NOMO-1 (cell line): Measurements from ENCODE around the gene RSPRY1.

Experiments used
- DNase-seq, 2 experiments: peaks; one replicate each; lab custom pipeline; 2025; ENCODE audit not compliant: unreplicated experiment in 2 of 2; lab: John Stamatoyannopoulos, UW

The RSPRY1 gene

GRCh38 chr16:57216968-57217367, 30.8 kb downstream of the RSPRY1 start:
- DNase-seq, result no peak

- no peak for DNase-seq
Observed at GRCh38 chr16:57223057-57223456, 36.9 kb downstream of the RSPRY1 start.

GRCh38 chr16:57224651-57225335, 38.7 kb downstream of the RSPRY1 start:
- no peak for DNase-seq

GRCh38 chr16:57225978-57226377, 39.8 kb downstream of the RSPRY1 start:
- no peak for DNase-seq

GRCh38 chr16:57226701-57227621, 40.8 kb downstream of the RSPRY1 start:
- DNase-seq, result no peak

DNA sequence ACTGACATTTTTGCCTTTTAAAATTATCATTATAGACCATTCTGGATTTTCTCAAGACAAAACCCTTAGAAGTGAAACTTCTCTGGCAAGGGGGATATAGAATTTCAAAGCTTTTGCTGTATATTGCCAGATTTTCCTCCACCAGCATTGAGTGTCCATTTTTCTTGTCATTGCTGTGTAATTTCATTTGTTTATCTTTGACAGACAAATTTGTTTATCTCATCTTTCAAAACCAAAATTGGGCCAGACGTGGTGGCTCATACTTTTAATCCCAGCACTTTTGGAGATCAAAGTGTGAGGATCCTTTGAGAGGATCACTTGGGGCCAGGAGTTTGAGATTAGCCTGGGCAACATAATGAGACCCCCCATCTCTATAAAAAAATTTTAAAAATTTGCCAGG, 43.0 kb downstream of the RSPRY1 start:
- no peak for DNase-seq

DNA sequence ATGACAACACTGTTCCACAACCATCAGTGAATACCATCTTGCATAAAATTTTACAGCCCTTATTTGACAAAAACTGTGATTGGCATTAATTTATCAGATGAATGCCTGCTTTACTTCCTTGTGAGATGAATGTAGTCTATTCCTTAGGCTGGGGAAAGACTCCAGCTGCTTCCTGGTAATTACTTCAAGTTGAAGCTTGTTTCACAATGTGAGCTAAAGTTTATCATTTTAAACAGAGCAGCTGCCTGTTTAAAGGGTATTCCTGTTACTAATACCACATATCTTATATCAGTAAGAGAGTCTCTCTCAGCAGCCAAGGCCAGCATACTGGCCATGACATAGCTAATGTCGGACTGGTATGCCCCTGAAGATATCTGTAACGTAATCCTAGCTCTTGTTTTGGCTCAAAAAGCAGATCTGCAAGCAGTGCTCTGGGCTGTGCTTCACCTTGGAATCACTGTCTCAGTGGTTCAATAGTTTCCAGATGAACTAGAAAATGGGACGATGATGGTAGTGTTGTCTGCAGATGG, 45.8 kb downstream of the RSPRY1 start:
- no peak for DNase-seq

GRCh38 chr16:57233944-57234706, 48.0 kb downstream of the RSPRY1 start:
- no peak for DNase-seq

- DNase-seq, result no peak
Observed at GRCh38 chr16:57234707-57235092, 48.6 kb downstream of the RSPRY1 start.

DNA sequence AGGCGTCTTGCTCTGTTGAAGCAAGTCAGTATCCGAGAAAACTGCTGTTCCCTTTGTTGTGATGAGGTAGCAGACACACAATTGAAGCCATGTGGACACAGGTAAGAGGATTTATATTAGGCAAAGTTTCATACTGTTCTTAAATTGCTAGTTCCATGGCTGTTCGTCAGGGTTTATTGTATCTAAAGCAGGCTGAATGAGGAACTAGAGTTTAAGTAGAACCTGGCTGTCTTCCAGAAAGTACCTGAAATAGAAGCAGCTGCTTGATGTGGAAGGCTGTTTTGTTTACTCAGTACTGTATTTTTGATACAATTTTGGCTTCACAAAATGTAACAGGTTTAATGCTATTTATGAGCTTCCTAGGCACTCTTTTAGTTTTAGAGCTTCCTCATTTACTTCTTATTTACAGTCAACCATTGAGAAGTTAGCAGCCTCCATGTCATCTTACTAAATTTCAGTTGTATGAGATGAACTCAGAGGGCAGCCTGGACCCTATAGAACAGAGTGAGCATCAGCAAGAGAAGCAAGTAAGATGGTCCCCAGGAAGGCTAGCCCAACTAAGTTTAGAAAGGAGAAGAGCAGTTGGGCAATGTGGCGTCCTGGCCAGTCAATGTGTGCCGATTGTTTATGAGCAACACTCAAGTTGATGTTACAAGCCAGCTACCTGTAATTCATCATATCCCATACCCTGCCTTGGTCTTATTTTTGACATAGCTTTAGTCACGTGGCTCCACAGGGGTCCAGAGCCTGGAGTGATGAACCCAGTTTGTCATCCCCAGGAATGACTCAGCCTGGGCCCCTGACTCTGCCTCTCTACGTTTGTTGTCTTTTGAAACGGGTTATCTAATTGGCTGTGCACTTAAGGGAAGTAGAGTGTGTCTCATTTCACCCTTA, 49.2 kb downstream of the RSPRY1 start:
- peak; percentile 48 to 68 for DNase-seq

GRCh38 chr16:57236022-57236350, 49.9 kb downstream of the RSPRY1 start:
- DNase-seq, result no peak

DNA sequence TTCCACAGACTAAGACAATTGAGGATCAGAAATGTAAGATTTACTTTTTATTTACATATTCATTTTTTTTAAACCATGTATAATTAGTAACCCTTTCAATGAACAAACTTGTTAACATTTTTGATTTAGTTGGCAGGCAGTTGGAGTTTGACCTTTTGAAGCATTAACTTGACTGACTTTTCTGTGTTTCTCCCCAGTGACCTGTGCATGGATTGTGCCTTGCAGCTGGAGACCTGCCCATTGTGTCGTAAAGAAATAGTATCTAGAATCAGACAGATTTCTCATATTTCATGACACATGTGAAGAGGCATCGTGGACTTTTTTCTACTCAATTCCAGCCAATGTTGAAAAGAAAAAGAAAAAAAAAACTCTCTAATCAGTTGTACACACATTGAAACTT, 52.6 kb downstream of the RSPRY1 start:
- DNase-seq, result no peak

GRCh38 chr16:57239107-57239506, 53.0 kb downstream of the RSPRY1 start:
- DNase-seq, result no peak

DNA sequence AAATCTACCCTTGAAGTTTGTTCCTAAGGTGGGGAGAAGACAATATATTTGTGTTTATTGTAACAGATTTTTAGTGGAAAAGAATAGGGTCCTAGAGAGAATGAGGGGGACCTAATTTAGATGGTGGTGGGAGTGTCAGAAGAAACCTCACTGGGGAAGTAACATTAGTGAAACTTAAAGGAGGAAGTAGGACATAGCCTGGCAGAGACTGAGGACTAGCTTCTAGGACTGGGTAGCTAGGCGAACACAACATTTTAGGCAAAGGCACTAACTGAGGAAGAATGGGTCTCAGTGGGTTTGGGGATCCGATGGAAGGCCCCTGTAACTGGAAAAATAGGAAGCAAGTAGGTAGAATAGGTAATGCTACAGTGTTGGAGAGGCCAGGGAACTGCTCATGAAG, 54.7 kb downstream of the RSPRY1 start:
- peak; percentile 41 to 82 for DNase-seq

GRCh38 chr16:57242650-57243049, 56.5 kb downstream of the RSPRY1 start:
- no peak for DNase-seq

- no peak for DNase-seq
Observed at GRCh38 chr16:57244463-57244766, 58.3 kb downstream of the RSPRY1 start.

GRCh38 chr16:57244767-57245471, 58.8 kb downstream of the RSPRY1 start, which contains the start of gene ARL2BP:
TSS of gene ARL2BP (plus strand) at chr16:57245259. CDS start at chr16:57245368, 109 bp downstream.
- DNase-seq, result peak; percentile 96 to 98

- peak in 1 of 2 experiments; percentile 36 for DNase-seq
Observed at GRCh38 chr16:57245472-57246113, 59.5 kb downstream of the RSPRY1 start.

DNA sequence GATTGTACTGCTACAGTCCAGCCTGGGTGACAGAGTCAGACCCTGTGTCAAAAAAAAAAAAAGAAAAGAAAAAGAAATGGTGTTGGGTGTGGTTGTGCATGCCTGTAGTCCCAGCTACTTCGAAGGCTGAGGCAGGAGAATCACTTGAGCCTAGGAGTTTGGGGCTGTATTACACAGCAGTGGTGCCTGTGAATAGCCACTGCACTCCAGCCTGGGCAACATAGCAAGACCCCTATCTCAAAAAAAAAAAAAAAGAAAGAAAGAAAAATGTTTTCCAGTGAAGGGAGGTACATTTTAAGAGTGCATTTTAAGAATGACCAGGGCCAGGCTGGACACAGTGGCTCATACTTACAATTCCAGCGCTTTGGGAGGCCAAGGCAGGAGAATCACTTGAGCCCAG, 65.2 kb downstream of the RSPRY1 start:
- DNase-seq, result no peak
